B cell (primary cell): ENCODE measurements around the gene CAB39L.

Source experiments
- EZH2 ChIP-seq: IDR thresholded peaks from 2 replicates; pipeline ENCODE4 v1.6.1; 2012; ENCODE audit warnings: borderline replicate concordance, low read depth, mild to moderate bottlenecking, moderate library complexity, low read length; ENCODE audit not compliant: insufficient read depth, poor library complexity, severe bottlenecking
- TF ChIP-seq, protein P1 (sequence below): fragments of 200-600 bp; IDR thresholded peaks from one replicate; pipeline ENCODE4 v1.8.0; 2022; ENCODE audit warnings: antibody characterized with exemption, mild to moderate bottlenecking

GRCh38 chr13:49302222-49302621 lies 141.6 kb downstream of the CAB39L start:
- TF ChIP-seq, protein P1, sequence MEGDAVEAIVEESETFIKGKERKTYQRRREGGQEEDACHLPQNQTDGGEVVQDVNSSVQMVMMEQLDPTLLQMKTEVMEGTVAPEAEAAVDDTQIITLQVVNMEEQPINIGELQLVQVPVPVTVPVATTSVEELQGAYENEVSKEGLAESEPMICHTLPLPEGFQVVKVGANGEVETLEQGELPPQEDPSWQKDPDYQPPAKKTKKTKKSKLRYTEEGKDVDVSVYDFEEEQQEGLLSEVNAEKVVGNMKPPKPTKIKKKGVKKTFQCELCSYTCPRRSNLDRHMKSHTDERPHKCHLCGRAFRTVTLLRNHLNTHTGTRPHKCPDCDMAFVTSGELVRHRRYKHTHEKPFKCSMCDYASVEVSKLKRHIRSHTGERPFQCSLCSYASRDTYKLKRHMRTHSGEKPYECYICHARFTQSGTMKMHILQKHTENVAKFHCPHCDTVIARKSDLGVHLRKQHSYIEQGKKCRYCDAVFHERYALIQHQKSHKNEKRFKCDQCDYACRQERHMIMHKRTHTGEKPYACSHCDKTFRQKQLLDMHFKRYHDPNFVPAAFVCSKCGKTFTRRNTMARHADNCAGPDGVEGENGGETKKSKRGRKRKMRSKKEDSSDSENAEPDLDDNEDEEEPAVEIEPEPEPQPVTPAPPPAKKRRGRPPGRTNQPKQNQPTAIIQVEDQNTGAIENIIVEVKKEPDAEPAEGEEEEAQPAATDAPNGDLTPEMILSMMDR = no peak
- TF ChIP-seq EZH2 = no peak
